Mesothelial cell of epicardium (in vitro differentiated cells): Measurements from ENCODE around the gene EXOC4. TPM values are rescaled to one million over a fixed set of nuclear protein-coding genes. Genes with fewer than 3 reads are reported as not detected.

Experiments
- DNase-seq, 2 experiments: peaks; one replicate each; pipeline ENCODE4 v3.0.0; 2021; ENCODE audit warnings: low spot score in 2 of 2; ENCODE audit not compliant: unreplicated experiment in 2 of 2
- H3K27ac Mint-ChIP-seq: 2 replicates; pipeline ENCODE4 v1.8.0; 2021; ENCODE audit warnings: mixed read lengths
- H3K27me3 Mint-ChIP-seq: 2 replicates; pipeline ENCODE4 v1.8.0; 2021; ENCODE audit warnings: low read depth, mixed read lengths
- H3K36me3 Mint-ChIP-seq: 2 replicates; pipeline ENCODE4 v1.8.0; 2021; ENCODE audit warnings: mixed read lengths
- H3K4me1 Mint-ChIP-seq: 2 replicates; pipeline ENCODE4 v1.8.0; 2021; ENCODE audit warnings: mixed read lengths
- H3K4me3 Mint-ChIP-seq: 2 replicates; pipeline ENCODE4 v1.8.0; 2021; ENCODE audit warnings: mild to moderate bottlenecking, moderate library complexity, mixed read lengths
- H3K9me3 Mint-ChIP-seq: 2 replicates; pipeline ENCODE4 v1.8.0; 2021; ENCODE audit warnings: mixed read lengths
- CTCF ChIP-seq: fragments of 200-600 bp; sonication (generic); IDR thresholded peaks from one replicate; pipeline ENCODE4 v1.5.0; 2021; ENCODE audit warnings: antibody characterized with exemption; ENCODE audit not compliant: unreplicated experiment
- total RNA-seq: library from RNA; stranded (reverse); gene quantifications from 3 replicates; pipeline ENCODE4 v1.2.1, GENCODE V29; 2021

EXOC4 gene
- total RNA-seq, 1 donor from 2014 or later: 105 TPM

GRCh38 chr7:133674079-133674763, 421.3 kb downstream of the EXOC4 start:
- Mint-ChIP-seq H3K27me3 (no peaks in the 10 kb centered on the region), H3K36me3 (peaks cover 8% of the 10 kb centered on the region), H3K27ac (no peak overlapping the region), H3K4me1 (peaks cover 18% of the 10 kb centered on the region), H3K9me3 (peaks cover 8% of the 10 kb centered on the region), H3K4me3 (no peak overlapping the region)
- DNase-seq: no peak
- no peak for TF ChIP-seq CTCF

- Mint-ChIP-seq H3K4me3 (no peak overlapping the region), H3K9me3 (peaks cover 8% of the 10 kb centered on the region), H3K27me3 (no peaks in the 10 kb centered on the region), H3K4me1 (peaks cover 21% of the 10 kb centered on the region), H3K27ac (no peak overlapping the region), H3K36me3 (peaks cover 7% of the 10 kb centered on the region)
- TF ChIP-seq CTCF: no peak
- DNase-seq: no peak
Observed at GRCh38 chr7:133675510-133676218, 422.8 kb downstream of the EXOC4 start.

- no peak for DNase-seq
- Mint-ChIP-seq H3K9me3 (no peaks in the 10 kb centered on the region), H3K27me3 (no peaks in the 10 kb centered on the region), H3K4me1 (peaks cover 24% of the 10 kb centered on the region), H3K36me3 (no peaks in the 10 kb centered on the region), H3K4me3 (no peak overlapping the region), H3K27ac (no peak overlapping the region)
- no peak for TF ChIP-seq CTCF
Observed at GRCh38 chr7:133676805-133677370, 424.0 kb downstream of the EXOC4 start.

- TF ChIP-seq CTCF: no peak
- DNase-seq: no peak
- Mint-ChIP-seq H3K4me3 (no peak overlapping the region), H3K4me1 (peaks cover 24% of the 10 kb centered on the region), H3K27me3 (no peaks in the 10 kb centered on the region), H3K9me3 (no peaks in the 10 kb centered on the region), H3K36me3 (no peaks in the 10 kb centered on the region), H3K27ac (no peak overlapping the region)
Observed at GRCh38 chr7:133678137-133678814, 425.4 kb downstream of the EXOC4 start.

- no peak for DNase-seq
- H3K27ac Mint-ChIP-seq: no peak overlapping the region
- H3K36me3 Mint-ChIP-seq: no peaks in the 10 kb centered on the region
- H3K4me3 Mint-ChIP-seq: no peak overlapping the region
- peaks cover 24% of the 10 kb centered on the region for H3K4me1 Mint-ChIP-seq
- TF ChIP-seq CTCF: no peak
- no peaks in the 10 kb centered on the region for H3K9me3 Mint-ChIP-seq
- H3K27me3 Mint-ChIP-seq: no peaks in the 10 kb centered on the region
Observed at GRCh38 chr7:133679977-133680376, 427.1 kb downstream of the EXOC4 start.
